GM23338 (cell line): ENCODE results near the gene SLC35F6. TPM values are rescaled to one million over a fixed set of nuclear protein-coding genes. Genes with fewer than 3 reads are reported as not detected.

Experiments
- ATAC-seq: fragments of 200-7000 bp; cut with Tn5 transposase; 3 replicates; pipeline ENCODE4 v1.9.1; 2020
- DNase-seq: peaks from one replicate; pipeline ENCODE4 v3.0.0-alpha.2; 2015; ENCODE audit warnings: low spot score
- H2AFZ ChIP-seq: fragments of 200-600 bp; sonication (generic); 2 replicates; pipeline ENCODE4 v1.8.0; 2016; ENCODE audit warnings: antibody characterized with exemption, mild to moderate bottlenecking, moderate library complexity
- H3F3A ChIP-seq: fragments of 200-600 bp; sonication (generic); replicated peaks from 2 replicates; pipeline ENCODE4 v1.8.0; 2017; ENCODE audit warnings: antibody characterized with exemption, mixed run types, low read depth
- H3K27ac ChIP-seq: fragments of 200-600 bp; sonication (generic); 2 replicates; pipeline ENCODE4 v1.6.1; 2016; ENCODE audit warnings: low read depth
- H3K27me3 ChIP-seq: fragments of 200-600 bp; sonication (generic); 2 replicates; pipeline ENCODE4 v1.8.0; 2016; ENCODE audit warnings: mild to moderate bottlenecking, mixed run types, moderate library complexity; ENCODE audit not compliant: insufficient read depth
- H3K36me3 ChIP-seq: fragments of 200-600 bp; sonication (generic); 2 replicates; pipeline ENCODE4 v1.8.0; 2016; ENCODE audit warnings: mild to moderate bottlenecking; ENCODE audit not compliant: insufficient read depth
- H3K4me1 ChIP-seq: fragments of 200-600 bp; sonication (generic); 2 replicates; pipeline ENCODE4 v1.8.0; 2016; ENCODE audit warnings: mild to moderate bottlenecking, moderate library complexity; ENCODE audit not compliant: insufficient read depth
- H3K4me2 ChIP-seq: fragments of 200-600 bp; sonication (generic); 2 replicates; pipeline ENCODE4 v1.7.1; 2017; ENCODE audit warnings: mixed run types
- H3K4me3 ChIP-seq: fragments of 200-600 bp; sonication (generic); 2 replicates; pipeline ENCODE4 v1.6.1; 2016; ENCODE audit warnings: mixed run types
- H3K79me2 ChIP-seq: fragments of 200-600 bp; sonication (generic); replicated peaks from 2 replicates; pipeline ENCODE4 v1.8.0; 2017; ENCODE audit warnings: mild to moderate bottlenecking; ENCODE audit not compliant: insufficient read depth
- H3K9me2 ChIP-seq: fragments of 200-600 bp; sonication (generic); 2 replicates; pipeline ENCODE4 v1.8.0; 2017; ENCODE audit not compliant: insufficient read depth
- H4K20me1 ChIP-seq: fragments of 200-600 bp; sonication (generic); replicated peaks from 2 replicates; pipeline ENCODE4 v1.8.0; 2017; ENCODE audit warnings: mild to moderate bottlenecking; ENCODE audit not compliant: insufficient read depth
- H3K27ac Mint-ChIP-seq: 2 replicates; pipeline ENCODE4 v1.8.0; 2020; ENCODE audit warnings: inconsistent platforms, mild to moderate bottlenecking, moderate library complexity, mixed read lengths
- H3K27me3 Mint-ChIP-seq: 3 replicates; pipeline ENCODE4 v1.8.0; 2022; ENCODE audit warnings: low read depth, mild to moderate bottlenecking, moderate library complexity, mixed read lengths, inconsistent platforms; ENCODE audit not compliant: insufficient read depth, poor library complexity
- H3K36me3 Mint-ChIP-seq: 3 replicates; pipeline ENCODE4 v1.8.0; 2021; ENCODE audit warnings: low read depth, mild to moderate bottlenecking, inconsistent platforms, moderate library complexity, mixed read lengths
- H3K4me1 Mint-ChIP-seq: 3 replicates; pipeline ENCODE4 v1.8.0; 2020; ENCODE audit warnings: mild to moderate bottlenecking, inconsistent platforms, mixed read lengths
- H3K4me3 Mint-ChIP-seq: 3 replicates; pipeline ENCODE4 v1.8.0; 2021; ENCODE audit warnings: moderate library complexity, mild to moderate bottlenecking, inconsistent platforms, mixed read lengths
- H3K9me3 Mint-ChIP-seq: 3 replicates; pipeline ENCODE4 v1.8.0; 2020; ENCODE audit warnings: moderate library complexity, mild to moderate bottlenecking, inconsistent platforms, mixed read lengths
- JUNB ChIP-seq: IDR thresholded peaks from one replicate; pipeline ENCODE4 v1.6.1; 2016; ENCODE audit warnings: antibody characterized with exemption; ENCODE audit not compliant: unreplicated experiment
- NANOG ChIP-seq: IDR thresholded peaks from 2 replicates; pipeline ENCODE4 v1.6.1; 2016; ENCODE audit warnings: antibody characterized with exemption, borderline replicate concordance
- POLR2AphosphoS5 ChIP-seq: IDR thresholded peaks from 2 replicates; pipeline ENCODE4 v1.6.1; 2016; ENCODE audit warnings: antibody characterized with exemption, low read depth
- ZNF331 ChIP-seq: fragments of 250-450 bp; sonication (Bioruptor Pico); IDR thresholded peaks from 2 replicates; pipeline ENCODE4 v1.5.0; 2020; ENCODE audit warnings: low read depth, mild to moderate bottlenecking, moderate library complexity
- ZNF462 ChIP-seq: fragments of 250-450 bp; sonication (Bioruptor Pico); IDR thresholded peaks from 2 replicates; pipeline ENCODE4 v1.5.0; 2020; ENCODE audit warnings: mild to moderate bottlenecking, moderate library complexity
- polyA plus RNA-seq: library from polyadenylated mRNA; unstranded; fragments of >200 nt; fragmentation: Nextera tagmentation; extraction: Ambion mirVana; gene quantifications from 2 replicates; pipeline ENCODE4 v1.2.1, GENCODE V29; 2016
- total RNA-seq: library from RNA; depleted of rRNA; stranded (reverse); fragments of >200 nt; shearing (Covaris generic); gene quantifications from 2 replicates; pipeline ENCODE4 v1.2.3, GENCODE V29; 2014
- TF ChIP-seq, protein P1 (sequence below): IDR thresholded peaks from 2 replicates; pipeline ENCODE4 v1.6.1; 2016; ENCODE audit warnings: antibody characterized with exemption
- TF ChIP-seq, protein P2 (sequence below): IDR thresholded peaks from one replicate; pipeline ENCODE4 v1.6.1; 2018; ENCODE audit warnings: antibody characterized with exemption; ENCODE audit not compliant: unreplicated experiment

Gene SLC35F6
- total and polyA plus RNA-seq, 2 experiments from 2014 or later = 6.0 to 15.0 TPM

GRCh38 chr2:26811261-26811660, 47.2 kb downstream of the SLC35F6 start (continued):
- TF ChIP-seq, protein P1, sequence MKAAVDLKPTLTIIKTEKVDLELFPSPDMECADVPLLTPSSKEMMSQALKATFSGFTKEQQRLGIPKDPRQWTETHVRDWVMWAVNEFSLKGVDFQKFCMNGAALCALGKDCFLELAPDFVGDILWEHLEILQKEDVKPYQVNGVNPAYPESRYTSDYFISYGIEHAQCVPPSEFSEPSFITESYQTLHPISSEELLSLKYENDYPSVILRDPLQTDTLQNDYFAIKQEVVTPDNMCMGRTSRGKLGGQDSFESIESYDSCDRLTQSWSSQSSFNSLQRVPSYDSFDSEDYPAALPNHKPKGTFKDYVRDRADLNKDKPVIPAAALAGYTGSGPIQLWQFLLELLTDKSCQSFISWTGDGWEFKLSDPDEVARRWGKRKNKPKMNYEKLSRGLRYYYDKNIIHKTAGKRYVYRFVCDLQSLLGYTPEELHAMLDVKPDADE = no peak

DNA sequence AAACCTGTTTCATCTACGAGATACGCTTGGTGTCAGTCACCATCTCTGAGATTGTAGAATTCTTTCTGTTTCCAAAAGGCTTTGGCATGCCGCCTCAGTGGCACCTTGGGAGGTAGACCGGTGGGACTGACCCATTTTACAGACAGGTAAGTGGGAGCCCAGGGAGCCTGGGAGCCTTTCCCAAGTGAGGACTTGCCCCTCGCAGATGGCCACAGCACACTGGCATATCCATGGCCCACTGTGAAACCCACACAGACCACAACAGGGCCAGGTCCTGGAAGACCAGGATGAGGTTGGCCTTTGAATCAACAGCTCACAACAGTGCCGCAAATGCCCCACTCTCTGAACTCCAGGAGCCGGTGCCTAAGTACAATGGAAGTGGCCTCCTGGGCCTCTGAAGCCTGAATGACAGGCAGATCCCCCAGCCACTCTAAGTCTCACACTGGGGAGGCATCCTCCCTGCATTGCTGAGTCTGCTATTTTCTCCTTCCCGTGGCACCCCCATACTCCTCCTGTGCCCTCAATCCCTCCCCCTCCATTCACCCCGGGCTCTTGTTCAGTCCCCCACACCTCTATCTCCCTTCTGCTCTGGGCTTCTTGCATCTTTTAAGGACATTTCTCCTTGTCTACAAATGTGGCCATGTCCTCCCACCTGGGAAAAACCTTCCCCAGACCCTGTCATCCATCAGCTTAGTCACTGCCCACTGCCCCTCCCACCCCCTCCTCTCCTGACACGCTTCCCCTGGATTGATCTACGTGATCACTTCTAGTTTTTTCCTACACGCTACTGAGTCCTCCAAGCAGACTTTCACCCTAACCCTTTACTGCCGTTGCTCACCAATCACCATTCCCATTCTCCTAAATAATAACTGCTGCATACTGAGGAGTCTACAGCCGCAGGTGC, 48.0 kb downstream of the SLC35F6 start:
- DNase-seq = no peak
- no peaks in the 10 kb centered on the region for H3K79me2 ChIP-seq

More for the DNA sequence above, 48.0 kb downstream of the SLC35F6 start:
- TF ChIP-seq, protein P2, sequence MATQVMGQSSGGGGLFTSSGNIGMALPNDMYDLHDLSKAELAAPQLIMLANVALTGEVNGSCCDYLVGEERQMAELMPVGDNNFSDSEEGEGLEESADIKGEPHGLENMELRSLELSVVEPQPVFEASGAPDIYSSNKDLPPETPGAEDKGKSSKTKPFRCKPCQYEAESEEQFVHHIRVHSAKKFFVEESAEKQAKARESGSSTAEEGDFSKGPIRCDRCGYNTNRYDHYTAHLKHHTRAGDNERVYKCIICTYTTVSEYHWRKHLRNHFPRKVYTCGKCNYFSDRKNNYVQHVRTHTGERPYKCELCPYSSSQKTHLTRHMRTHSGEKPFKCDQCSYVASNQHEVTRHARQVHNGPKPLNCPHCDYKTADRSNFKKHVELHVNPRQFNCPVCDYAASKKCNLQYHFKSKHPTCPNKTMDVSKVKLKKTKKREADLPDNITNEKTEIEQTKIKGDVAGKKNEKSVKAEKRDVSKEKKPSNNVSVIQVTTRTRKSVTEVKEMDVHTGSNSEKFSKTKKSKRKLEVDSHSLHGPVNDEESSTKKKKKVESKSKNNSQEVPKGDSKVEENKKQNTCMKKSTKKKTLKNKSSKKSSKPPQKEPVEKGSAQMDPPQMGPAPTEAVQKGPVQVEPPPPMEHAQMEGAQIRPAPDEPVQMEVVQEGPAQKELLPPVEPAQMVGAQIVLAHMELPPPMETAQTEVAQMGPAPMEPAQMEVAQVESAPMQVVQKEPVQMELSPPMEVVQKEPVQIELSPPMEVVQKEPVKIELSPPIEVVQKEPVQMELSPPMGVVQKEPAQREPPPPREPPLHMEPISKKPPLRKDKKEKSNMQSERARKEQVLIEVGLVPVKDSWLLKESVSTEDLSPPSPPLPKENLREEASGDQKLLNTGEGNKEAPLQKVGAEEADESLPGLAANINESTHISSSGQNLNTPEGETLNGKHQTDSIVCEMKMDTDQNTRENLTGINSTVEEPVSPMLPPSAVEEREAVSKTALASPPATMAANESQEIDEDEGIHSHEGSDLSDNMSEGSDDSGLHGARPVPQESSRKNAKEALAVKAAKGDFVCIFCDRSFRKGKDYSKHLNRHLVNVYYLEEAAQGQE = no peak
- TF ChIP-seq ZNF331 = no peak
- no peak for TF ChIP-seq JUNB
- no peak for TF ChIP-seq POLR2AphosphoS5
- TF ChIP-seq ZNF462 (CRISPR knock-in tag) = no peak
- no peak for TF ChIP-seq NANOG
- Mint-ChIP-seq H3K4me3 (no peak overlapping the region), H3K27ac (no peak overlapping the region), H3K9me3 (no peaks in the 10 kb centered on the region; the same call in 2 of the 3 replicates), H3K36me3 (no peaks in the 10 kb centered on the region), H3K4me1 (peaks cover 5% of the 10 kb centered on the region; the same call in 2 of the 3 replicates), H3K27me3 (peaks cover 14% of the 10 kb centered on the region)
- Histone ChIP-seq H3K4me3 (no peak overlapping the region), H3K4me1 (no peaks in the 10 kb centered on the region), H3K27ac (no peak overlapping the region), H3K36me3 (no peaks in the 10 kb centered on the region), H3K9me2 (no peaks in the 10 kb centered on the region), H3F3A (no peaks in the 10 kb centered on the region), H3K4me2 (no peak overlapping the region), H4K20me1 (no peaks in the 10 kb centered on the region), H3K27me3 (no peaks in the 10 kb centered on the region), H2AFZ (no peak overlapping the region)
- peak; percentile 28 for ATAC-seq
